ENCODE data around the gene MOB1B.

Gene MOB1B

DNA sequence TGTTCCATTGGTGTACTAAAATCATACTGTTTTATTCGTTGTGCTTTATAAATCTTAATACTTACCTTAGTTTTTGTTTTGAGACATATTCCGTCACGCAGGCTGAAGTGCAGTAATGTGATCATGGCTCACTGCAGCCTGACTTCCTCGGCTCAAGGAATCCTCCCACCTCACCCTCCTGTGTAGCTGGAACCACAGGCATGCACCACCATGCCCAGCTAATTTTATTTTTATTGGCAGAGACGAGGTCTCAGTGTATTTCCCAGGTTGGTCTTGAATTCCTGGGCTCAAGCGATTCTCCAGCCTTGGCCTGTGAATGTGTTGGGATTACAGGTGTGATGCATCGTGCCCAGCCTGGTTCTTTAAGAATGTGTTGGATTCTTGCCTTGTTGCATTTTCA is 66.9 kb downstream of the MOB1B start:
- in situ Hi-C loops (cut with HindIII; ENCODE audit: low sequenced_read_pairs), result no loop called here
- peak; percentile 74 for DNase-seq (ENCODE audit: low read depth, low spot score)
- TF ChIP-seq CTCF (IDR thresholded peaks at IDR 0.05; ENCODE audit: low read depth, low read length), result no peak
- no peak overlapping the region for H3K4me3 ChIP-seq (ENCODE audit: low read depth, low read length)

DNA sequence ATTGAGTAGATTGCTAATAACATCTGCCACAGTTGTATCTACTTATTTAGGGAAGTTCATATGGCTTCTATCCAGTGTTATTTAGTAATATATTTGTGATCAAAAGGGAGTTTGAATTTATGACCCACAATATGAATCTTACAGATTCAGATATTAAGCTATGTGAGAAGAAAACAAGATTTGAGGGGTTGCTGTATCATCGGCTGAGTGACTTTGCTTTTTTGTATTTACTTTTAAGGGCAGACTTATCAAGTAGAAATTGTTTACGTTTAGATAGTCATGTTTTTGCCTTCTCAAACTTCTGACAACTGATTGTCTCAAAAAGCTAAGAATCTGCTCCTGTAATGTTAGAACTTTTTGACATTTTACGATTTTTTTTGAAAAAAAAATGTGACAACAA is 74.1 kb downstream of the MOB1B start:
- no peak for TF ChIP-seq CTCF (IDR thresholded peaks at IDR 0.05; ENCODE audit: low read depth, low read length)
- no peak for DNase-seq (ENCODE audit: low read depth, low spot score)
- in situ Hi-C loops (cut with HindIII; ENCODE audit: low sequenced_read_pairs), result no loop called here
- H3K4me3 ChIP-seq (ENCODE audit: low read depth, low read length), result no peak overlapping the region

GRCh38 chr4:70979445-70980008 is 77.4 kb downstream of the MOB1B start:
- TF ChIP-seq CTCF (IDR thresholded peaks at IDR 0.05; ENCODE audit: low read depth, low read length), result no peak
- DNase-seq (ENCODE audit: low read depth, low spot score), result no peak
- in situ Hi-C loops (cut with HindIII; ENCODE audit: low sequenced_read_pairs), result no loop called here
- H3K4me3 ChIP-seq (ENCODE audit: low read depth, low read length), result no peak overlapping the region

DNA sequence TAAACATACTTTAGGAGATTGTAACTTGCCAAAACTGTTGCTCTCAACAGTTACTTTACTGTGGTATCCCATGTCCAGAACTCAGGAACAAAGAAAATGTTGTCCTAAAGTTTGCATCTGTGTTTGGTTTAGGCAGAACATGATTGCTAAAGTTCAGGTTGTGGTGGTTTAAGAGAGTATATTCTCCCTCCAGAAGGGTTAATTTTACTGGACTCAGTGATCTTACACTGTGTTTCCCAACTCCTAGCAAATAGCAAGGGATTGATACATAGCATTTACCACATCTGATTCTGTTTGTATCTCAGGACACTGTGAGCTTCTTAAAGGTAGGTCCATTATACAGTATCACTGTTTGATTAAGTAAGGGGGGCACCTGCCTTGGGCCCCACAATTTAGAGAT is 78.0 kb downstream of the MOB1B start:
- in situ Hi-C loops (cut with HindIII; ENCODE audit: low sequenced_read_pairs), result no loop called here
- no peak for TF ChIP-seq CTCF (IDR thresholded peaks at IDR 0.05; ENCODE audit: low read depth, low read length)
- no peak for DNase-seq (ENCODE audit: low read depth, low spot score)
- H3K4me3 ChIP-seq (ENCODE audit: low read depth, low read length), result no peak overlapping the region

DNA sequence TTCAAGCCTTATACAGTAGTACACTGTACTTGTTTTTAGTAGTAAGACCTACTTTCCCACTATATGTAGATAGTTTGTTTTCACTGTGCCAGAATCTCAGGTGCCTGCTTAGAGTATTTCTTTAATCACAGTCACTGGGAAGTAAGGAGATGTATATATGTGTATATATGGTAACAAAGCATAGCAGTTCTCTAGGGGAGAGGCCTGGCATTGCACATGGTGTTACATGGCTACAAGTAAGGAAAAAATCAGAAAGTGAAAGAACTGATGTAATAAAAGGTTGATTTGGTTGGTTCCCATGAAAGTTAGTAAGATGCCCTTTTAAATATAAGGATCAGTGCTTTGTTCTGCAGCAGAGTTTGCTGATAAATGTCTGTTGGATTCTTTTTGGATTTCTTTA is 81.9 kb downstream of the MOB1B start:
- TF ChIP-seq CTCF (IDR thresholded peaks at IDR 0.05; ENCODE audit: low read depth, low read length), result no peak
- no peak overlapping the region for H3K4me3 ChIP-seq (ENCODE audit: low read depth, low read length)
- in situ Hi-C loops (cut with HindIII; ENCODE audit: low sequenced_read_pairs), result no loop called here
- DNase-seq (ENCODE audit: low read depth, low spot score), result no peak

DNA sequence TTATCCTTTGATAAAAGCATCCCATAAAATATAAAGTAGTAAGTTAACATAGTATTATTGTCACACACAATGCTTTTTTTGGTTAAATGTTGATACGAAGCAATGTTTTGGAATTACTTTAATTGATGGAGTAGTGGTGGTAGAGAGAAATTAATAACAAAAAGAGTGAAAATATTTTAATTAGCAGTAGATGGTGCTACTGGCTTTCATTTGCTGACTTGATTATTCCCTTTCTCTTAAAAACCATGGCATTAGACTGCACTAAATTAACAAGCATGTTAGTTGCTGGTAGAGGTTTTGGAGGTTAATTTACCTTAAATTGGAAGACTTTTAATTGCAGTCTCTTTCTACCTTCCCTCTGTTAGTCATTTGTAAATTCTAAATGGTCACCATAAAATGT is 82.4 kb downstream of the MOB1B start:
- no peak for DNase-seq (ENCODE audit: low read depth, low spot score)
- TF ChIP-seq CTCF (IDR thresholded peaks at IDR 0.05; ENCODE audit: low read depth, low read length), result no peak
- in situ Hi-C loops (cut with HindIII; ENCODE audit: low sequenced_read_pairs), result no loop called here
- H3K4me3 ChIP-seq (ENCODE audit: low read depth, low read length), result no peak overlapping the region

- DNase-seq (ENCODE audit: low read depth, low spot score), result no peak
- in situ Hi-C loops (cut with HindIII; ENCODE audit: low sequenced_read_pairs), result no loop called here
- H3K4me3 ChIP-seq (ENCODE audit: low read depth, low read length), result no peak overlapping the region
- TF ChIP-seq CTCF (IDR thresholded peaks at IDR 0.05; ENCODE audit: low read depth, low read length), result no peak
These were observed 89.4 kb downstream of the MOB1B start for GRCh38 chr4:70991596-70991995.

Data from astrocyte of the spinal cord (primary cell).